Measurements from ENCODE around the gene RECQL5.
A peak's percentile ranks its signal among the peaks of the same experiment; 100 is the strongest.
"Not testable (repeated sequence)": the region's sequence is repeated elsewhere in the genome, so short reads cannot be mapped to it uniquely, and the experiment has no call there.

RECQL5 gene

GRCh38 chr17:75589919-75590303 lies 77.0 kb downstream of the RECQL5 start:
- DNase-seq = no peak

- peak; percentile 87 for DNase-seq
Observed at GRCh38 chr17:75589012-75589918, 77.7 kb downstream of the RECQL5 start.

GRCh38 chr17:75588596-75589011 lies 78.3 kb downstream of the RECQL5 start:
- no peak for DNase-seq

GRCh38 chr17:75587675-75588595 lies 79.0 kb downstream of the RECQL5 start, which contains the start of gene MYO15B:
Gene MYO15B, plus strand, starts transcription at chr17:75587800. Its CDS starts 258 bp downstream, at chr17:75588058.
- DNase-seq = no peak

GRCh38 chr17:75584849-75585175 lies 82.1 kb downstream of the RECQL5 start:
- no peak for DNase-seq

- not testable (repeated sequence) for DNase-seq
Observed at GRCh38 chr17:75583197-75583596, 83.8 kb downstream of the RECQL5 start.

- not testable (repeated sequence) for DNase-seq
Observed at GRCh38 chr17:75581121-75581725, 85.7 kb downstream of the RECQL5 start.
